Keratinocyte (primary cell): ENCODE measurements around the gene CCDC12. TPM values are rescaled to one million over a fixed set of nuclear protein-coding genes. Genes with fewer than 3 reads are reported as not detected.

Experiments used
- DNase-seq: peaks from one replicate; pipeline ENCODE4 v3.0.0-alpha.2; 2011; ENCODE audit warnings: low read depth, missing footprints, low spot score
- FAIRE-seq: peaks from 2 replicates; lab custom pipeline; 2011; peaks lifted over from hg19 to GRCh38; lab: Jason Lieb, UNC
- H2AFZ ChIP-seq: 2 replicates; pipeline ENCODE4 v1.6.0; 2012; ENCODE audit warnings: low read length, control low read depth, inconsistent platforms; ENCODE audit not compliant: control insufficient read depth
- H3K27ac ChIP-seq: 2 replicates; pipeline ENCODE4 v1.5.1; 2011; ENCODE audit warnings: low read length; ENCODE audit not compliant: control insufficient read depth, insufficient read depth
- H3K27me3 ChIP-seq: 3 replicates; pipeline ENCODE4 v1.6.0; 2011; ENCODE audit warnings: low read length; ENCODE audit not compliant: control insufficient read depth, insufficient read depth; ENCODE audit errors: extremely low read depth
- H3K36me3 ChIP-seq, 2 experiments: 2 replicates in 1 of 2; 3 replicates in 1 of 2; pipeline ENCODE4 v1.5.1; 2011; ENCODE audit warnings: low read length in 2 of 2, mild to moderate bottlenecking in 1 of 2; ENCODE audit not compliant: control insufficient read depth in 2 of 2, insufficient read depth in 2 of 2; ENCODE audit errors: extremely low read depth in 1 of 2
- H3K4me1 ChIP-seq: 3 replicates; pipeline ENCODE4 v1.5.1; 2011; ENCODE audit warnings: low read length; ENCODE audit not compliant: control insufficient read depth, insufficient read depth; ENCODE audit errors: extremely low read depth
- H3K4me2 ChIP-seq: 3 replicates; pipeline ENCODE4 v1.6.0; 2011; ENCODE audit warnings: low read depth, low read length; ENCODE audit not compliant: control insufficient read depth, insufficient read depth; ENCODE audit errors: extremely low read depth
- H3K4me3 ChIP-seq, 3 experiments: fragments of 200-600 bp in 1 of 3; sonication (generic) in 1 of 3; 2 replicates in 2 of 3; 3 replicates in 1 of 3; pipeline ENCODE4 v1.5.1; 2011 to 2016; ENCODE audit warnings: low read length in 3 of 3, mild to moderate bottlenecking in 3 of 3, control low read depth in 2 of 3, inconsistent platforms in 1 of 3, low read depth in 1 of 3, mixed read lengths in 1 of 3, mixed run types in 1 of 3, moderate library complexity in 1 of 3; ENCODE audit not compliant: control insufficient read depth in 2 of 3, insufficient read depth in 2 of 3; ENCODE audit errors: extremely low read depth in 1 of 3
- H3K79me2 ChIP-seq: 2 replicates; pipeline ENCODE4 v1.6.0; 2012; ENCODE audit warnings: low read length; ENCODE audit not compliant: control insufficient read depth, insufficient read depth
- H3K9ac ChIP-seq: 3 replicates; pipeline ENCODE4 v1.6.0; 2011; ENCODE audit warnings: low read length; ENCODE audit not compliant: control insufficient read depth, insufficient read depth; ENCODE audit errors: extremely low read depth
- H3K9me1 ChIP-seq: 3 replicates; pipeline ENCODE4 v1.6.0; 2011; ENCODE audit warnings: low read length; ENCODE audit not compliant: control insufficient read depth, insufficient read depth; ENCODE audit errors: extremely low read depth
- H3K9me3 ChIP-seq: 2 replicates; pipeline ENCODE4 v1.5.1; 2012; ENCODE audit warnings: low read depth, low read length; ENCODE audit not compliant: control insufficient read depth
- H4K20me1 ChIP-seq: 3 replicates; pipeline ENCODE4 v1.6.0; 2011; ENCODE audit warnings: low read length; ENCODE audit not compliant: control insufficient read depth, insufficient read depth; ENCODE audit errors: extremely low read depth
- EZH2 ChIP-seq: IDR thresholded peaks from one replicate; pipeline ENCODE4 v1.6.1; 2012; ENCODE audit warnings: inconsistent platforms, mild to moderate bottlenecking, low read length, moderate library complexity
- dilution Hi-C: fragments of 300-500 bp; cut with MboI; formaldehyde crosslinking; loops from one replicate; pipeline ENCODE4 v1.7.0; 2020; ENCODE audit warnings: low sequenced_read_pairs; ENCODE audit not compliant: extremely low pct_ligation_motif_present
- polyA plus RNA-seq, 5 experiments: library from polyadenylated mRNA; depleted of rRNA in 3 of 5; stranded (reverse) in 3 of 5; stranded (forward) in 1 of 5; unstranded in 1 of 5; fragments of >200 nt; gene quantifications; 1 replicate in 1 of 5; 2 replicates in 3 of 5; 3 replicates in 1 of 5; pipeline versions ENCODE4 v1.2.1 to v1.2.3, GENCODE V29; 2011 to 2012; ENCODE audit warnings: missing spikeins in 2 of 5, low read depth in 1 of 5, low replicate concordance in 1 of 5
- TF ChIP-seq, protein P1 (sequence below), 3 experiments: IDR thresholded peaks in 1 of 3; conservative IDR thresholded peaks in 1 of 3; optimal IDR thresholded peaks in 1 of 3; 2 replicates in 2 of 3; 3 replicates in 1 of 3; pipeline versions ENCODE3 to v1.5.1; 2011; ENCODE audit warnings: low read length in 3 of 3, mild to moderate bottlenecking in 3 of 3, moderate library complexity in 2 of 3, control low read depth in 1 of 3, inconsistent platforms in 1 of 3; ENCODE audit not compliant: insufficient read depth in 2 of 3; ENCODE audit errors: extremely low read depth in 1 of 3

Gene CCDC12
- polyA plus RNA-seq, 1 donor (not counting 4 experiments of a cell fraction or from before 2014, with no cell fraction given), result 27.5 TPM

- Histone ChIP-seq H3K79me2 (no peaks in the 10 kb centered on the region), H3K4me1 (peaks cover 8% of the 10 kb centered on the region), H3K9me3 (no peaks in the 10 kb centered on the region), H3K9me1 (no peaks in the 10 kb centered on the region), H3K4me3 (no peak overlapping the region), H4K20me1 (no peaks in the 10 kb centered on the region), H2AFZ (no peak overlapping the region), H3K36me3 (peaks cover 40 to 76% of the 10 kb centered on the region in 2 experiments), H3K27ac (no peak overlapping the region), H3K4me2 (no peak overlapping the region), H3K9ac (no peak overlapping the region), H3K27me3 (no peaks in the 10 kb centered on the region)
- TF ChIP-seq EZH2, result no peak
- TF ChIP-seq, protein P1, sequence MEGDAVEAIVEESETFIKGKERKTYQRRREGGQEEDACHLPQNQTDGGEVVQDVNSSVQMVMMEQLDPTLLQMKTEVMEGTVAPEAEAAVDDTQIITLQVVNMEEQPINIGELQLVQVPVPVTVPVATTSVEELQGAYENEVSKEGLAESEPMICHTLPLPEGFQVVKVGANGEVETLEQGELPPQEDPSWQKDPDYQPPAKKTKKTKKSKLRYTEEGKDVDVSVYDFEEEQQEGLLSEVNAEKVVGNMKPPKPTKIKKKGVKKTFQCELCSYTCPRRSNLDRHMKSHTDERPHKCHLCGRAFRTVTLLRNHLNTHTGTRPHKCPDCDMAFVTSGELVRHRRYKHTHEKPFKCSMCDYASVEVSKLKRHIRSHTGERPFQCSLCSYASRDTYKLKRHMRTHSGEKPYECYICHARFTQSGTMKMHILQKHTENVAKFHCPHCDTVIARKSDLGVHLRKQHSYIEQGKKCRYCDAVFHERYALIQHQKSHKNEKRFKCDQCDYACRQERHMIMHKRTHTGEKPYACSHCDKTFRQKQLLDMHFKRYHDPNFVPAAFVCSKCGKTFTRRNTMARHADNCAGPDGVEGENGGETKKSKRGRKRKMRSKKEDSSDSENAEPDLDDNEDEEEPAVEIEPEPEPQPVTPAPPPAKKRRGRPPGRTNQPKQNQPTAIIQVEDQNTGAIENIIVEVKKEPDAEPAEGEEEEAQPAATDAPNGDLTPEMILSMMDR (optimal IDR thresholded peaks at IDR 0.05 in 1 of 3, IDR thresholded peaks at IDR 0.05 in 1 of 3, conservative IDR thresholded peaks at IDR 0.05 in 1 of 3; ENCODE audit: extremely low read depth in 1 of 3, insufficient read depth in 2 of 3, low read length in 3 of 3), result no peak
- FAIRE-seq (no peak), DNase-seq (no peak)
- dilution Hi-C loops, result no loop called here
These were observed 27.2 kb upstream of the CCDC12 start for GRCh38 chr3:47003461-47004368.

DNA sequence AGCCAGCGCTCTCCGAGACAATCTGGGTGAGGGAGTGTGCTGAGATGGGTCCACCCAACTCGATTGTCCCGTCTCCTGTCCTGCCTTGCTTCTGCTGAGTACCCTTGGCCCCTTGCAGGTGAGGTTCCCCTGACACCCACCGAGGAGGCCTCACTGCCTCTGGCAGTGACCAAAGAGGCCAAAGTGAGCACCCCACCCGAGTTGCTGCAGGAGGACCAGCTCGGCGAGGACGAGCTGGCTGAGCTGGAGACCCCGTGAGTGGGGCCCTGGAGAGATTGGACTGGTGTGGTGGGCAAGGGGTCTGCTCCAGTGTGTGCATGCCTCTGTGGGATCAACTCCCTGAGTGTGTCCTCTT, 26.5 kb upstream of the CCDC12 start:
- no peak for FAIRE-seq
- Histone ChIP-seq H3K4me3 (no peak overlapping the region), H3K4me2 (no peak overlapping the region), H3K36me3 (peaks cover 38 to 74% of the 10 kb centered on the region in 2 experiments), H3K9me1 (no peaks in the 10 kb centered on the region), H4K20me1 (peaks cover 3% of the 10 kb centered on the region), H3K9ac (no peak overlapping the region), H3K27ac (no peak overlapping the region), H3K79me2 (no peaks in the 10 kb centered on the region), H3K27me3 (no peaks in the 10 kb centered on the region), H2AFZ (no peak overlapping the region), H3K4me1 (peaks cover 4% of the 10 kb centered on the region), H3K9me3 (no peaks in the 10 kb centered on the region)
- DNase-seq, result no peak
- dilution Hi-C loops, result no loop called here
- TF ChIP-seq EZH2, result no peak
- TF ChIP-seq, protein P1 (optimal IDR thresholded peaks at IDR 0.05 in 1 of 3, IDR thresholded peaks at IDR 0.05 in 1 of 3, conservative IDR thresholded peaks at IDR 0.05 in 1 of 3; ENCODE audit: extremely low read depth in 1 of 3, insufficient read depth in 2 of 3, low read length in 3 of 3), result no peak
